Central memory CD8-positive, alpha-beta T cell (primary cell): ENCODE measurements around the gene TGM3.

Experiments
- ATAC-seq: fragments of 150-1000 bp; cut with Tn5 transposase; replicated peaks from 2 replicates; pipeline ENCODE4 v1.10.0; 2022; ENCODE audit warnings: mild to moderate bottlenecking, moderate FRiP score, moderate number of reproducible peaks; ENCODE audit not compliant: poor library complexity, severe bottlenecking; ENCODE audit errors: extremely low read depth
- DNase-seq, 2 donors: peaks; one replicate each; pipeline ENCODE4 v3.0.0; 2021; ENCODE audit warnings: low spot score in 2 of 2
- H3K27ac Mint-ChIP-seq: one replicate; pipeline ENCODE4 v1.8.0; 2022; ENCODE audit warnings: low read depth, mild to moderate bottlenecking, moderate library complexity, mixed read lengths
- H3K27me3 Mint-ChIP-seq: one replicate; pipeline ENCODE4 v1.8.0; 2022; ENCODE audit warnings: mixed read lengths
- H3K36me3 Mint-ChIP-seq: one replicate; pipeline ENCODE4 v1.8.0; 2022; ENCODE audit warnings: mild to moderate bottlenecking, moderate library complexity, mixed read lengths; ENCODE audit not compliant: insufficient read depth
- H3K4me1 Mint-ChIP-seq: one replicate; pipeline ENCODE4 v1.8.0; 2022; ENCODE audit warnings: mixed read lengths
- H3K4me3 Mint-ChIP-seq: one replicate; pipeline ENCODE4 v1.8.0; 2022; ENCODE audit warnings: mild to moderate bottlenecking, moderate library complexity, mixed read lengths
- H3K9me3 Mint-ChIP-seq: one replicate; pipeline ENCODE4 v1.8.0; 2022; ENCODE audit warnings: mixed read lengths

The TGM3 gene

GRCh38 chr20:2361035-2361593, 65.3 kb downstream of the TGM3 start:
- H3K4me3 Mint-ChIP-seq: no peak overlapping the region
- no peak overlapping the region for H3K27ac Mint-ChIP-seq
- H3K4me1 Mint-ChIP-seq: no peaks in the 10 kb centered on the region
- no peaks in the 10 kb centered on the region for H3K36me3 Mint-ChIP-seq
- peaks cover 23% of the 10 kb centered on the region for H3K27me3 Mint-ChIP-seq
- H3K9me3 Mint-ChIP-seq: no peaks in the 10 kb centered on the region
- ATAC-seq: no peak
- DNase-seq: no peak

GRCh38 chr20:2363187-2363586, 67.4 kb downstream of the TGM3 start:
- Mint-ChIP-seq H3K36me3 (peaks cover 2% of the 10 kb centered on the region), H3K4me1 (no peaks in the 10 kb centered on the region), H3K9me3 (no peaks in the 10 kb centered on the region)

GRCh38 chr20:2363587-2363986, 67.8 kb downstream of the TGM3 start:
- Mint-ChIP-seq H3K9me3 (no peaks in the 10 kb centered on the region), H3K4me3 (no peak overlapping the region), H3K27me3 (peaks cover 43% of the 10 kb centered on the region), H3K36me3 (peaks cover 2% of the 10 kb centered on the region), H3K27ac (no peak overlapping the region), H3K4me1 (no peaks in the 10 kb centered on the region)
- no peak for DNase-seq
- ATAC-seq: no peak

More at GRCh38 chr20:2363187-2363586, 67.4 kb downstream of the TGM3 start:
- Mint-ChIP-seq H3K27ac (no peak overlapping the region), H3K27me3 (peaks cover 39% of the 10 kb centered on the region), H3K4me3 (no peak overlapping the region)
- DNase-seq (no peak), ATAC-seq (no peak)

- H3K4me1 Mint-ChIP-seq: no peaks in the 10 kb centered on the region
- no peak overlapping the region for H3K27ac Mint-ChIP-seq
- peaks cover 2% of the 10 kb centered on the region for H3K36me3 Mint-ChIP-seq
- no peak overlapping the region for H3K4me3 Mint-ChIP-seq
- DNase-seq: no peak
- no peak for ATAC-seq
- H3K27me3 Mint-ChIP-seq: peaks cover 47% of the 10 kb centered on the region
- H3K9me3 Mint-ChIP-seq: no peaks in the 10 kb centered on the region
Observed at GRCh38 chr20:2364044-2364443, 68.2 kb downstream of the TGM3 start.

- Mint-ChIP-seq H3K9me3 (no peaks in the 10 kb centered on the region), H3K4me1 (no peaks in the 10 kb centered on the region), H3K36me3 (peaks cover 2% of the 10 kb centered on the region), H3K27ac (no peak overlapping the region), H3K4me3 (no peak overlapping the region), H3K27me3 (peaks cover 58% of the 10 kb centered on the region)
- DNase-seq: no peak
- no peak for ATAC-seq
Observed at GRCh38 chr20:2365091-2365490, 69.3 kb downstream of the TGM3 start.

GRCh38 chr20:2365666-2366065, 69.9 kb downstream of the TGM3 start:
- DNase-seq (no peak), ATAC-seq (no peak)
- peaks cover 64% of the 10 kb centered on the region for H3K27me3 Mint-ChIP-seq
- no peaks in the 10 kb centered on the region for H3K4me1 Mint-ChIP-seq
- H3K9me3 Mint-ChIP-seq: no peaks in the 10 kb centered on the region
- H3K4me3 Mint-ChIP-seq: no peak overlapping the region
- H3K27ac Mint-ChIP-seq: no peak overlapping the region
- H3K36me3 Mint-ChIP-seq: peaks cover 2% of the 10 kb centered on the region

- H3K9me3 Mint-ChIP-seq: no peaks in the 10 kb centered on the region
- no peak for ATAC-seq
- H3K27me3 Mint-ChIP-seq: peaks cover 93% of the 10 kb centered on the region
- DNase-seq: no peak
- H3K4me3 Mint-ChIP-seq: no peak overlapping the region
- peaks cover 2% of the 10 kb centered on the region for H3K36me3 Mint-ChIP-seq
- H3K4me1 Mint-ChIP-seq: no peaks in the 10 kb centered on the region
- no peak overlapping the region for H3K27ac Mint-ChIP-seq
Observed at GRCh38 chr20:2368621-2369020, 72.8 kb downstream of the TGM3 start.

GRCh38 chr20:2373098-2373497, 77.3 kb downstream of the TGM3 start:
- no peaks in the 10 kb centered on the region for H3K4me1 Mint-ChIP-seq
- H3K9me3 Mint-ChIP-seq: no peaks in the 10 kb centered on the region
- no peak overlapping the region for H3K4me3 Mint-ChIP-seq
- no peaks in the 10 kb centered on the region for H3K36me3 Mint-ChIP-seq
- peaks cover 66% of the 10 kb centered on the region for H3K27me3 Mint-ChIP-seq
- no peak for DNase-seq
- H3K27ac Mint-ChIP-seq: no peak overlapping the region
- ATAC-seq: no peak

- no peak overlapping the region for H3K27ac Mint-ChIP-seq
- no peak for ATAC-seq
- H3K36me3 Mint-ChIP-seq: peaks cover 2% of the 10 kb centered on the region
- peaks cover 52% of the 10 kb centered on the region for H3K27me3 Mint-ChIP-seq
- H3K9me3 Mint-ChIP-seq: no peaks in the 10 kb centered on the region
- peaks cover 12% of the 10 kb centered on the region for H3K4me1 Mint-ChIP-seq
- no peak overlapping the region for H3K4me3 Mint-ChIP-seq
- no peak for DNase-seq
Observed at GRCh38 chr20:2374346-2375125, 78.7 kb downstream of the TGM3 start.

- Mint-ChIP-seq H3K27me3 (peaks cover 8% of the 10 kb centered on the region), H3K27ac (no peak overlapping the region), H3K9me3 (no peaks in the 10 kb centered on the region), H3K4me1 (peaks cover 36% of the 10 kb centered on the region), H3K4me3 (peak overlapping the region; percentile 61), H3K36me3 (peaks cover 2% of the 10 kb centered on the region)
- ATAC-seq: no peak
- no peak for DNase-seq
Observed at GRCh38 chr20:2378893-2379292, 83.1 kb downstream of the TGM3 start.

- DNase-seq (peak in 1 of 2 donors; percentile 16), ATAC-seq (peak; percentile 93)
- H3K4me3 Mint-ChIP-seq: peak overlapping the region; percentile 61
Observed at GRCh38 chr20:2379511-2380229, 83.9 kb downstream of the TGM3 start.

GRCh38 chr20:2380601-2381000, 84.8 kb downstream of the TGM3 start, which contains the start of gene TGM6:
Gene TGM6 (plus strand): TSS chr20:2380901. CDS start chr20:2380969, 68 bp downstream.
- ATAC-seq (no peak), DNase-seq (no peak)
- peaks cover 44% of the 10 kb centered on the region for H3K4me1 Mint-ChIP-seq
- no peak within 1 kb of the TSS for H3K27ac Mint-ChIP-seq
- peak within 1 kb of the TSS; percentile 61 for H3K4me3 Mint-ChIP-seq
- H3K36me3 Mint-ChIP-seq: peaks cover 2% of the 10 kb centered on the region
- no peaks in the 10 kb centered on the region for H3K27me3 Mint-ChIP-seq
- H3K9me3 Mint-ChIP-seq: no peaks in the 10 kb centered on the region

More at GRCh38 chr20:2379511-2380229, 83.9 kb downstream of the TGM3 start:
- Mint-ChIP-seq H3K27ac (no peak overlapping the region), H3K4me1 (peaks cover 44% of the 10 kb centered on the region), H3K9me3 (no peaks in the 10 kb centered on the region), H3K27me3 (peaks cover under 1% of the 10 kb centered on the region), H3K36me3 (peaks cover 2% of the 10 kb centered on the region)
